Endothelial cell of umbilical vein (primary cell): Measurements from ENCODE around the gene SUPT20HL1. TPM values are rescaled to one million over a fixed set of nuclear protein-coding genes. Genes with fewer than 3 reads are reported as not detected.

Experiments
- BruUV-seq: library from RNA; stranded (reverse); fragments of 400-500 nt; replicated peaks from 2 replicates; lab custom pipeline; 2021; lab: Mats Ljungman, UMichigan
- CTCF ChIA-PET: fragments of 300-600, 350-600 bp; sonication (Branson Sonifier 250); formaldehyde crosslinking; loops from one replicate; lab custom pipeline; 2021; ENCODE audit warnings: antibody characterized with exemption, inconsistent platforms; lab: Charles Lee
- POLR2A ChIA-PET: fragments of 300-600, 350-600 bp; sonication (Branson Sonifier 250); formaldehyde crosslinking; loops from one replicate; lab custom pipeline; 2021; ENCODE audit warnings: antibody characterized with exemption, inconsistent platforms; lab: Charles Lee
- DNase-seq: peaks from one replicate; pipeline ENCODE4 v3.0.0-alpha.2; 2011; ENCODE audit warnings: low read depth, low spot score
- FAIRE-seq: peaks from 2 replicates; lab custom pipeline; 2011; peaks lifted over from hg19 to GRCh38; lab: Jason Lieb, UNC
- H2AFZ ChIP-seq: 2 replicates; pipeline ENCODE4 v1.6.0; 2012; ENCODE audit warnings: low read depth, low read length, control low read depth, inconsistent platforms
- H3K27ac ChIP-seq: 2 replicates; pipeline ENCODE4 v1.5.1; 2011; ENCODE audit warnings: low read depth, mild to moderate bottlenecking, control low read depth, low read length, moderate library complexity; ENCODE audit not compliant: insufficient read depth
- H3K27me3 ChIP-seq, 2 experiments: 2 replicates each; pipeline versions ENCODE4 v1.6.0 to v1.6.1; 2011; ENCODE audit warnings: low read length in 2 of 2, mixed read lengths in 1 of 2; ENCODE audit not compliant: control insufficient read depth in 2 of 2, insufficient read depth in 2 of 2
- H3K36me3 ChIP-seq, 2 experiments: 2 replicates in 1 of 2; 3 replicates in 1 of 2; pipeline ENCODE4 v1.5.1; 2011; ENCODE audit warnings: low read length in 2 of 2, mild to moderate bottlenecking in 1 of 2, moderate library complexity in 1 of 2; ENCODE audit not compliant: control insufficient read depth in 2 of 2, insufficient read depth in 2 of 2; ENCODE audit errors: extremely low read depth in 1 of 2
- H3K4me1 ChIP-seq: 3 replicates; pipeline ENCODE4 v1.5.1; 2011; ENCODE audit warnings: mild to moderate bottlenecking, low read length; ENCODE audit not compliant: control insufficient read depth, insufficient read depth; ENCODE audit errors: extremely low read depth
- H3K4me2 ChIP-seq: 2 replicates; pipeline ENCODE4 v1.6.1; 2011; ENCODE audit warnings: low read length, control low read depth, mixed read lengths; ENCODE audit not compliant: insufficient read depth
- H3K4me3 ChIP-seq, 3 experiments: fragments of 200-600 bp in 1 of 3; sonication (generic), shearing (Covaris generic) in 1 of 3; replicated peaks in 1 of 3; 2 replicates each; pipeline ENCODE4 v1.5.1; 2011 to 2016; ENCODE audit warnings: control low read depth in 3 of 3, low read length in 3 of 3, mild to moderate bottlenecking in 2 of 3, inconsistent platforms in 1 of 3, low read depth in 1 of 3, moderate library complexity in 1 of 3; ENCODE audit not compliant: insufficient read depth in 1 of 3
- H3K79me2 ChIP-seq: 2 replicates; pipeline ENCODE4 v1.6.0; 2012; ENCODE audit warnings: low read length, inconsistent platforms; ENCODE audit not compliant: control insufficient read depth, insufficient read depth
- H3K9ac ChIP-seq: replicated peaks from 2 replicates; pipeline ENCODE3; 2011; ENCODE audit warnings: low read length, control low read depth; ENCODE audit not compliant: insufficient read depth; ENCODE audit errors: extremely low read depth
- H3K9me1 ChIP-seq: replicated peaks from 3 replicates; pipeline ENCODE4 v1.6.0; 2011; ENCODE audit warnings: mild to moderate bottlenecking, low read length; ENCODE audit not compliant: control insufficient read depth, insufficient read depth; ENCODE audit errors: extremely low read depth
- H3K9me3 ChIP-seq: replicated peaks from 2 replicates; pipeline ENCODE4 v1.5.1; 2012; ENCODE audit warnings: low read length, inconsistent platforms; ENCODE audit not compliant: control insufficient read depth, insufficient read depth
- H4K20me1 ChIP-seq: replicated peaks from 2 replicates; pipeline ENCODE3; 2011; ENCODE audit warnings: mild to moderate bottlenecking, low read length; ENCODE audit not compliant: control insufficient read depth, insufficient read depth; ENCODE audit errors: extremely low read depth
- EZH2 ChIP-seq: IDR thresholded peaks from 2 replicates; pipeline ENCODE4 v1.6.1; 2012; ENCODE audit warnings: borderline replicate concordance, low read depth, mild to moderate bottlenecking, moderate library complexity, low read length, inconsistent platforms; ENCODE audit not compliant: severe bottlenecking
- FOS ChIP-seq: IDR thresholded peaks from 2 replicates; pipeline ENCODE4 v1.6.1; 2011; ENCODE audit warnings: mild to moderate bottlenecking, low read length, moderate library complexity, borderline replicate concordance; ENCODE audit not compliant: insufficient read depth
- GATA2 ChIP-seq: IDR thresholded peaks from 2 replicates; pipeline ENCODE4 v1.7.0; 2011; ENCODE audit warnings: low read depth, mild to moderate bottlenecking, moderate library complexity, mixed read lengths, low read length; ENCODE audit not compliant: insufficient read length, insufficient read depth
- JUN ChIP-seq: IDR thresholded peaks from 2 replicates; pipeline ENCODE4 v1.6.1; 2011; ENCODE audit warnings: borderline replicate concordance, low read depth; ENCODE audit not compliant: insufficient read length, insufficient read depth
- MYC ChIP-seq: IDR thresholded peaks from one replicate; pipeline ENCODE4 v1.6.1; 2011; ENCODE audit warnings: mild to moderate bottlenecking, low read depth, low read length
- POLR2A ChIP-seq: IDR thresholded peaks from 2 replicates; pipeline ENCODE4 v1.6.1; 2012; ENCODE audit warnings: low read depth, mild to moderate bottlenecking, control low read depth, low read length
- POLR2AphosphoS5 ChIP-seq: IDR thresholded peaks from 2 replicates; pipeline ENCODE4 v1.6.1; 2012; ENCODE audit warnings: low read depth, mild to moderate bottlenecking, control low read depth, low read length, moderate library complexity; ENCODE audit not compliant: insufficient read depth
- dilution Hi-C: fragments of 300-500 bp; cut with MboI; formaldehyde crosslinking; loops from one replicate; pipeline ENCODE4 v1.15.0; 2019; ENCODE audit warnings: low sequenced_read_pairs; ENCODE audit not compliant: extremely low pct_ligation_motif_present
- intact Hi-C: fragments of 100-400 bp; cut with micrococcal nuclease; formaldehyde crosslinking; loops from one replicate; pipeline ENCODE4 v1.10.0; 2022
- polyA plus RNA-seq, 4 experiments: library from polyadenylated mRNA; depleted of rRNA in 3 of 4; stranded (reverse) in 3 of 4; unstranded in 1 of 4; fragments of >200 nt; gene quantifications; 2 replicates each; pipeline versions ENCODE4 v1.2.1 to v1.2.3, GENCODE V29; 2011 to 2012; ENCODE audit warnings: missing spikeins in 1 of 4
- total RNA-seq: library from RNA; stranded (reverse); gene quantifications from 2 replicates; pipeline ENCODE4 v1.2.3, GENCODE V29; 2021
- TF ChIP-seq, protein P1 (sequence below): IDR thresholded peaks from 2 replicates; pipeline ENCODE4 v1.6.1; 2011; ENCODE audit not compliant: insufficient read depth, insufficient read length
- TF ChIP-seq, protein P2 (sequence below), 2 donors: IDR thresholded peaks; 1 replicate in 1 of 2; 2 replicates in 1 of 2; pipeline ENCODE4 v1.5.1; 2011; ENCODE audit warnings: low read length in 2 of 2, mild to moderate bottlenecking in 2 of 2, moderate library complexity in 2 of 2, control low read depth in 1 of 2, inconsistent platforms in 1 of 2, low read depth in 1 of 2; ENCODE audit not compliant: insufficient read depth in 1 of 2; ENCODE audit errors: extremely low read depth in 1 of 2

SUPT20HL1 gene
- total and polyA plus RNA-seq, 2 donors (not counting 3 experiments of a cell fraction or from before 2014, with no cell fraction given) = not detected

DNA sequence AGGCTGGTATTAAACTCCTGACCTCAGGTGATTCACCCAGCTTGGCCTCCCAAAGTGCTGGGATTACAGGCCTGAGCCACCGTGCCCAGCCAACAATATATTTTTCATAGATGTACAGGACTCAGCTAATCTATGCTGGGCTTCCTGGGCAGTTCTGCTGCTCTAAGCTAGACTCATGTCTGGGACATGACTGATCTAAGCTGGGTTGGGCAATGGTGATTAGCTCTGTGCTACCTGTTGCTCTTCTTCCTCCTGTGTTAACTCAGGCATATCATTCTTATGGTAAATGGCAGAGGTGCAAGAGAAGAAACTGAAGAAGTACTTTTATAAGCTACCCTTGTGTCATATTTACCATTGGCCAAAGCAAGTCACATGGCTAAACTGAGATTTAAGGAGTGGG is 35.2 kb upstream of the SUPT20HL1 start:
- DNase-seq (no peak), FAIRE-seq (no peak)
- intact Hi-C loops = no loop called here
- no peaks in the 10 kb centered on the region for H3K27me3 ChIP-seq
- no peaks in the 10 kb centered on the region for H3K4me1 ChIP-seq
- dilution Hi-C loops = no loop called here
- H3K4me3 ChIP-seq = no peak overlapping the region
- no peaks in the 10 kb centered on the region for H3K79me2 ChIP-seq
- no peak overlapping the region for H2AFZ ChIP-seq
- no peak overlapping the region for H3K9ac ChIP-seq
- H3K27ac ChIP-seq = no peak overlapping the region
- no peaks in the 10 kb centered on the region for H3K9me1 ChIP-seq
- no peak for TF ChIP-seq MYC
- TF ChIP-seq, protein P1, sequence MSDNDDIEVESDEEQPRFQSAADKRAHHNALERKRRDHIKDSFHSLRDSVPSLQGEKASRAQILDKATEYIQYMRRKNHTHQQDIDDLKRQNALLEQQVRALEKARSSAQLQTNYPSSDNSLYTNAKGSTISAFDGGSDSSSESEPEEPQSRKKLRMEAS = no peak
- TF ChIP-seq POLR2AphosphoS5 = no peak
- TF ChIP-seq JUN = no peak
- no peak for TF ChIP-seq POLR2A
- no TSS peak for BruUV-seq
- POLR2A ChIA-PET = no interaction called here
- CTCF ChIA-PET = no interaction called here
- H3K4me2 ChIP-seq = no peak overlapping the region
- H3K36me3 ChIP-seq = no peaks in the 10 kb centered on the region
- no peaks in the 10 kb centered on the region for H4K20me1 ChIP-seq
- H3K9me3 ChIP-seq = no peaks in the 10 kb centered on the region

DNA sequence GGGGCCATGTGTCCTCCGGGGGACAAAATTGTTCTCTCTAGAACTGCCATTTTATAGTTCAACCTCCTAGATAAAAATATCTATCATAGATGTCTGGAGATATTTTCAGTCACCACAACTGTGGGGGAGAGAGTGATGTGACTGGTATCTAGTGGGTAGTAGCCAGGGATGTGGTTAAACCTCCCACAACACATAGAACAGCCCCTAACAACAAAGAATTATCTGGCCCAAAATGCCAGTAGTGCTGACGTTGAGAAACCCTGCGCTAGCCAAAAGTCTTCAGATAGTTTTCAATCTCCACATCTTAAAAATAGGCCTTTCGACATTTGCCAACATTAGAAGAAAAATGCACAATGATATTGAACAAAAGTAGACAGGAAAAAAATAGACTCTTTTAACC is 27.6 kb upstream of the SUPT20HL1 start:
- BruUV-seq = no TSS peak
- dilution Hi-C loops = no loop called here
- POLR2A ChIA-PET = no interaction called here

More for the DNA sequence above, 27.6 kb upstream of the SUPT20HL1 start:
- Histone ChIP-seq H3K4me1 (peaks cover 4% of the 10 kb centered on the region), H3K4me3 (no peak overlapping the region), H3K27me3 (no peaks in the 10 kb centered on the region), H3K9me3 (no peaks in the 10 kb centered on the region), H2AFZ (no peak overlapping the region), H3K9ac (no peak overlapping the region), H3K9me1 (no peaks in the 10 kb centered on the region), H3K79me2 (no peaks in the 10 kb centered on the region), H3K36me3 (no peaks in the 10 kb centered on the region), H3K4me2 (no peak overlapping the region), H4K20me1 (no peaks in the 10 kb centered on the region), H3K27ac (no peak overlapping the region)
- DNase-seq (no peak), FAIRE-seq (no peak)
- CTCF ChIA-PET = no interaction called here
- intact Hi-C loops = no loop called here
- TF ChIP-seq, protein P1 = no peak
- TF ChIP-seq GATA2 (no peak), POLR2A (no peak), POLR2AphosphoS5 (no peak), MYC (no peak), EZH2 (no peak), FOS (no peak), JUN (no peak)
- TF ChIP-seq, protein P2, sequence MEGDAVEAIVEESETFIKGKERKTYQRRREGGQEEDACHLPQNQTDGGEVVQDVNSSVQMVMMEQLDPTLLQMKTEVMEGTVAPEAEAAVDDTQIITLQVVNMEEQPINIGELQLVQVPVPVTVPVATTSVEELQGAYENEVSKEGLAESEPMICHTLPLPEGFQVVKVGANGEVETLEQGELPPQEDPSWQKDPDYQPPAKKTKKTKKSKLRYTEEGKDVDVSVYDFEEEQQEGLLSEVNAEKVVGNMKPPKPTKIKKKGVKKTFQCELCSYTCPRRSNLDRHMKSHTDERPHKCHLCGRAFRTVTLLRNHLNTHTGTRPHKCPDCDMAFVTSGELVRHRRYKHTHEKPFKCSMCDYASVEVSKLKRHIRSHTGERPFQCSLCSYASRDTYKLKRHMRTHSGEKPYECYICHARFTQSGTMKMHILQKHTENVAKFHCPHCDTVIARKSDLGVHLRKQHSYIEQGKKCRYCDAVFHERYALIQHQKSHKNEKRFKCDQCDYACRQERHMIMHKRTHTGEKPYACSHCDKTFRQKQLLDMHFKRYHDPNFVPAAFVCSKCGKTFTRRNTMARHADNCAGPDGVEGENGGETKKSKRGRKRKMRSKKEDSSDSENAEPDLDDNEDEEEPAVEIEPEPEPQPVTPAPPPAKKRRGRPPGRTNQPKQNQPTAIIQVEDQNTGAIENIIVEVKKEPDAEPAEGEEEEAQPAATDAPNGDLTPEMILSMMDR (IDR thresholded peaks at IDR 0.05; ENCODE audit: extremely low read depth in 1 of 2, insufficient read depth in 1 of 2, low read depth in 1 of 2, low read length in 2 of 2) = no peak
